Transverse colon (tissue), 4 donors: ENCODE results near the gene SCMH1. TPM values are rescaled to one million over a fixed set of nuclear protein-coding genes. Genes with fewer than 3 reads are reported as not detected.

Experiments
- DNase-seq: peaks from one replicate; pipeline ENCODE4 v3.0.0-alpha.2; 2019
- H3K27ac ChIP-seq, 4 donors: fragments of 200-600 bp; sonication (generic); 2 replicates each; pipeline ENCODE4 v1.5.1; 2016 to 2018; ENCODE audit warnings: inconsistent platforms in 4 of 4
- H3K27me3 ChIP-seq: fragments of 200-600 bp; sonication (generic); 2 replicates; pipeline ENCODE4 v1.5.1; 2017; ENCODE audit warnings: inconsistent platforms
- H3K36me3 ChIP-seq, 4 donors: fragments of 200-600 bp; sonication (generic); 2 replicates each; pipeline ENCODE4 v1.5.1; 2017 to 2019; ENCODE audit warnings: inconsistent platforms in 4 of 4
- H3K4me1 ChIP-seq, 4 donors: fragments of 200-600 bp; sonication (generic); 2 replicates each; pipeline ENCODE4 v1.5.1; 2017 to 2020; ENCODE audit warnings: inconsistent platforms in 4 of 4
- H3K4me3 ChIP-seq, 4 donors: fragments of 200-600 bp; sonication (generic); 1 replicate in 1 of 4; 2 replicates in 3 of 4; pipeline versions ENCODE4 v1.5.1 to v1.6.1; 2017 to 2019; ENCODE audit warnings: inconsistent platforms in 4 of 4
- H3K9me3 ChIP-seq, 2 donors: fragments of 200-600 bp; sonication (generic); 2 replicates each; pipeline ENCODE4 v1.5.1; 2017 to 2019; ENCODE audit warnings: inconsistent platforms in 2 of 2
- CTCF ChIP-seq, 5 experiments: fragments of 200-600 bp in 3 of 5; fragments of 450-650 bp in 2 of 5; sonication (generic) in 3 of 5; IDR thresholded peaks; 1 replicate in 2 of 5; 2 replicates in 3 of 5; pipeline ENCODE4 v1.5.1; 2016 to 2017; ENCODE audit warnings: antibody characterized with exemption in 5 of 5, inconsistent platforms in 3 of 5, mild to moderate bottlenecking in 2 of 5, moderate library complexity in 1 of 5
- EP300 ChIP-seq: sonication (generic); formaldehyde crosslinking; IDR thresholded peaks from one replicate; pipeline ENCODE4 v1.6.1; 2017; ENCODE audit warnings: antibody characterized with exemption, low read depth
- POLR2A ChIP-seq: fragments of 450-650 bp; IDR thresholded peaks from one replicate; pipeline ENCODE4 v1.6.1; 2016; ENCODE audit warnings: antibody characterized with exemption, mild to moderate bottlenecking, moderate library complexity
- POLR2AphosphoS5 ChIP-seq, 3 donors: sonication (generic); formaldehyde crosslinking; IDR thresholded peaks; one replicate each; pipeline ENCODE4 v1.6.1; 2016; ENCODE audit warnings: antibody characterized with exemption in 3 of 3
- WGBS, 2 donors: methylation state at CpG; one replicate each; pipeline ENCODE4 v1.1.5; 2018; ENCODE audit warnings: low coverage in 1 of 2; 5-methylcytosine and 5-hydroxymethylcytosine counted together
- in situ Hi-C, 4 donors: fragments of 200-750 bp; cut with MboI; loops; one replicate each; pipeline versions ENCODE4 v1.15.0 to v1.15.1; 2017; ENCODE audit warnings: low sequenced_read_pairs in 3 of 4, low pct_ligation_motif_present in 1 of 4, low pct_unique_long_range_greater_than_20kb in 1 of 4
- intact Hi-C: fragments of 100-400 bp; cut with DNase I; formaldehyde crosslinking; loops from one replicate; pipeline ENCODE4 v1.15.1; 2023; ENCODE audit warnings: low total_unique reads
- total RNA-seq, 4 donors: library from RNA; depleted of rRNA; stranded (reverse); fragments of >200 nt; gene quantifications; one replicate each; pipeline ENCODE4 v1.1.0, GENCODE V29; 2016

SCMH1 gene
- total RNA-seq, 4 donors from 2014 or later = 24.5 to 66.8 (median 49.1) TPM

- peak overlapping the region; percentile 81 to 98 (median 94) for H3K27ac ChIP-seq
- peaks cover 10 to 38% (median 23%) of the 10 kb centered on the region in 4 donors for H3K4me1 ChIP-seq
- TF ChIP-seq POLR2AphosphoS5 (IDR thresholded peaks at IDR 0.05) (peak in 1 of 3 donors; percentile 40), EP300 (no peak)
- 79% methylated on average over 1 of the region's 1 CpG; no CpG with 5 or more reads in 1 of the 2 donors for WGBS, 2 donors
- H3K36me3 ChIP-seq = peaks cover 0 to 8% (median 0%) of the 10 kb centered on the region in 4 donors
- DNase-seq = no peak
- H3K9me3 ChIP-seq = no peaks in the 10 kb centered on the region
- intact Hi-C loops (loop anchor here (5.0 kb wide), 1 partner anchor 1185 kb away; no protein-coding TSS in a partner anchor), in situ Hi-C loops (no loop called here)
- peak overlapping the region in 1 of 4 donors; percentile 6 for H3K4me3 ChIP-seq
- H3K27me3 ChIP-seq = no peaks in the 10 kb centered on the region
Measured at GRCh38 chr1:40982721-40983120, 259.4 kb downstream of the SCMH1 start.

GRCh38 chr1:40981691-40982448 is 260.2 kb downstream of the SCMH1 start:
- peak overlapping the region in 1 of 4 donors; percentile 6 for H3K4me3 ChIP-seq
- peak overlapping the region; percentile 81 to 98 (median 94) for H3K27ac ChIP-seq
- 65 to 73% methylated on average over 12 to 14 of the region's 14 CpGs for WGBS, 2 donors
- H3K4me1 ChIP-seq = peaks cover 10 to 38% (median 23%) of the 10 kb centered on the region in 4 donors
- intact Hi-C loops = loop anchor here (5.0 kb wide), 1 partner anchor 1185 kb away; no protein-coding TSS in a partner anchor
- no peaks in the 10 kb centered on the region for H3K9me3 ChIP-seq
- no peak for DNase-seq
- peaks cover 0 to 4% (median 0%) of the 10 kb centered on the region in 4 donors for H3K36me3 ChIP-seq
- TF ChIP-seq POLR2A = no peak
- no peak for TF ChIP-seq EP300
- in situ Hi-C loops = no loop called here
- no peaks in the 10 kb centered on the region for H3K27me3 ChIP-seq

- Histone ChIP-seq H3K27ac (peak overlapping the region; percentile 81 to 98 (median 94)), H3K4me1 (peaks cover 10 to 37% (median 21%) of the 10 kb centered on the region in 4 donors), H3K27me3 (no peaks in the 10 kb centered on the region), H3K4me3 (peak overlapping the region; percentile 59 to 76 (median 68)), H3K36me3 (peaks cover 0 to under 1% (median 0%) of the 10 kb centered on the region in 4 donors), H3K9me3 (no peaks in the 10 kb centered on the region)
- WGBS, 2 donors = 20 to 32% methylated on average over 13 to 25 of the region's 27 CpGs
- TF ChIP-seq POLR2A (no peak), EP300 (no peak), POLR2AphosphoS5 (IDR thresholded peaks at IDR 0.05) (no peak), CTCF (IDR thresholded peaks at IDR 0.05) (no peak)
- in situ Hi-C loops = no loop called here
- intact Hi-C loops = loop anchor here (5.0 kb wide), 1 partner anchor 1183 kb away; no protein-coding TSS in a partner anchor
- peak; percentile 21 for DNase-seq
Measured at GRCh38 chr1:40980453-40981121, 261.5 kb downstream of the SCMH1 start.

- Histone ChIP-seq H3K27me3 (no peaks in the 10 kb centered on the region), H3K4me3 (peak overlapping the region; percentile 59 to 76 (median 68)), H3K36me3 (no peaks in the 10 kb centered on the region), H3K4me1 (peaks cover 10 to 32% (median 18%) of the 10 kb centered on the region in 4 donors), H3K9me3 (no peaks in the 10 kb centered on the region), H3K27ac (peak overlapping the region; percentile 81 to 98 (median 94))
- intact Hi-C loops = loop anchor here (5.0 kb wide), 1 partner anchor 1183 kb away; no protein-coding TSS in a partner anchor
- TF ChIP-seq POLR2A (no peak), EP300 (no peak), CTCF (IDR thresholded peaks at IDR 0.05) (no peak)
- DNase-seq = no peak
- 0% methylated on average over 26 of the region's 50 CpGs; no CpG with 5 or more reads in 1 of the 2 donors for WGBS, 2 donors
- in situ Hi-C loops = no loop called here
Measured at GRCh38 chr1:40980068-40980452, 262.0 kb downstream of the SCMH1 start.
